ENCODE data around the gene ARHGDIG.

DNA sequence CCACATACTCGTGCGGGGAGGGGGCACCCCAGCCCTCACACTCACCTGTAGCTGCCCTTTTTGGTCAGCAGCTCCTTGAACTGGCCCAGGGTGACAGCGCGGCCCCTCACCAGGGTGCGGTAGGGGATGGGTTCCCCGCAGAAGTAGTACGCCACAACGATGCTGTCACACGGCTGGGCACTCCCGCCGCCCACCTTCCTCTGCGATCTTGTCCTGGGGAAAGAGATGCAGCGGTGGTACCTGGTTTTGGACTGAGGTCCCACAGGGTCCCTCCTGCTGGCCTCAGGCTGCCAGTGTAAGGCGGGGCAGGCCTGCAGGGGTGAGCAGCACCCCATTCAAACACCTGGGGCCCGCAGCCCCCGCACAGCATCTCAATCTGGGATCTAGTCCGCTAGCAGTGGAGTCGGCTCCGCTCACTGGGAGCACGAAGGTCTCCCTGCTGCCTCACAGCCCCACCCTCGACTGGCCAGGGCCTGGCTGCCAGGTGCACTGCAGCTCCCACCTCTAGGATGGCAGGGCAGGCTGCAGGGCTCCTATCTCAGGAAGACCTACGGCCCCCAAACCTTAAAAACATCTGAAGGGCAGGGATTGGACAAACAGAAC lies 9.1 kb downstream of the ARHGDIG start:
- TF ChIP-seq, protein P1, sequence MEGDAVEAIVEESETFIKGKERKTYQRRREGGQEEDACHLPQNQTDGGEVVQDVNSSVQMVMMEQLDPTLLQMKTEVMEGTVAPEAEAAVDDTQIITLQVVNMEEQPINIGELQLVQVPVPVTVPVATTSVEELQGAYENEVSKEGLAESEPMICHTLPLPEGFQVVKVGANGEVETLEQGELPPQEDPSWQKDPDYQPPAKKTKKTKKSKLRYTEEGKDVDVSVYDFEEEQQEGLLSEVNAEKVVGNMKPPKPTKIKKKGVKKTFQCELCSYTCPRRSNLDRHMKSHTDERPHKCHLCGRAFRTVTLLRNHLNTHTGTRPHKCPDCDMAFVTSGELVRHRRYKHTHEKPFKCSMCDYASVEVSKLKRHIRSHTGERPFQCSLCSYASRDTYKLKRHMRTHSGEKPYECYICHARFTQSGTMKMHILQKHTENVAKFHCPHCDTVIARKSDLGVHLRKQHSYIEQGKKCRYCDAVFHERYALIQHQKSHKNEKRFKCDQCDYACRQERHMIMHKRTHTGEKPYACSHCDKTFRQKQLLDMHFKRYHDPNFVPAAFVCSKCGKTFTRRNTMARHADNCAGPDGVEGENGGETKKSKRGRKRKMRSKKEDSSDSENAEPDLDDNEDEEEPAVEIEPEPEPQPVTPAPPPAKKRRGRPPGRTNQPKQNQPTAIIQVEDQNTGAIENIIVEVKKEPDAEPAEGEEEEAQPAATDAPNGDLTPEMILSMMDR (IDR thresholded peaks at IDR 0.05; ENCODE audit: borderline replicate concordance, extremely low read depth, low read length, poor library complexity, severe bottlenecking) = no peak
- TF ChIP-seq EZH2 (IDR thresholded peaks at IDR 0.05; ENCODE audit: borderline replicate concordance, low read depth, low read length, severe bottlenecking) = no peak

Measured in DND-41 (cell line).